NCI-H2196 (cell line): Measurements from ENCODE around the gene ZACN.
"Not testable (repeated sequence)": the region's sequence is repeated elsewhere in the genome, so short reads cannot be mapped to it uniquely, and the experiment has no call there.

Source experiments
- DNase-seq: peaks from one replicate; lab custom pipeline; 2025; ENCODE audit not compliant: unreplicated experiment; lab: John Stamatoyannopoulos, UW

The ZACN gene

GRCh38 chr17:76053246-76054111 is 25.5 kb upstream of the ZACN start:
- no peak for DNase-seq

- DNase-seq, result no peak
These were observed 24.9 kb upstream of the ZACN start for GRCh38 chr17:76054112-76054476.

- DNase-seq, result no peak
These were observed 22.1 kb upstream of the ZACN start for GRCh38 chr17:76056882-76057281.

DNA sequence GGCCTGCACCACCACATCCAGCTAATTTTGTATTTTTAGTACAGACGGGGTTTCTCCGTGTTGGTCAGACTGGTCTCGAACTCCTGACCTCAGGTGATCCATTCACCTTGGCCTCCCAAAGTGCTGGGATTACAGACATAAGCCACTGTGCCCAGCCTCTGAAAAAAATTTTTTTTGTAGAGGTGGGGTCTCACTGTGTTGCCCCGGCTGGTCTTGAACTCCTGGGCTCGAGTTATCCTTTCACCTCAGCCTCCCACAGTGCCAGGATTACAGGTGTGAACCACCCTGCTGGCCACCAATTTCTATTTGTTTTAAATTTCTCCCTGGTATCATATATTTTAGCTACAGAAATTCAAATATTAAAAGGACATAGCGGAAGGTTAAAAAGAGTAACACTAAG is 20.7 kb upstream of the ZACN start:
- not testable (repeated sequence) for DNase-seq

DNA sequence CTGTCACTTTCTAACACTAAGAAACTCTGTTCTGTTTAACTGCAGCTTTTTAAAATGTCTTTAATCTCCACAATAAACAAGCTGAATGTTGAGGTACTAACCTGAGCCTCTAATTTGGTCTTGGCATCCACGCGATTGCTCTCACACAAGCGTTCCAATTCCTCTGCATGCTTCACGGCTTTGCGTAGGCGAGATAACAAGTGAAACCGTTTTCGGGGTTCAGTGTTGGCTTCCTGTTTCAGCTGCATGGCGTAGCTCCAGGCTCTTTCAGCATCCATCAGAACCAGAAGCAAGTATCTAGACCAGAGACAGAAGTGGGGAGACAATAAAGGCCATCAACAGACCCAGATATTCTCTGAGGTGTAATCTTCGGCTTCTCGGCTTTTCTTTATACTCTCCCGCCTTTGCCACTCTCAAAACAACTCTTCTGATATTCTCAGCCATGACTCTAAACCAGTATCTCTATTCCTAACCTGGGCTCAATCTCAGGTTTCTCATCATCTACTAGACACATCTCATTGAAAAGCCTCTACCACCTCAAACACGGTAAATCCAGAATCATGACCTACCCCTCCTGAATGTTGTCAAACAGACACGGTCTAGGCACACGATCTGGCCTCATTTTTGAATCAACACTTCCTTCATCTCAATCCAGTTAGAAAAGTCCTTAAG is 15.0 kb upstream of the ZACN start:
- DNase-seq, result no peak

DNA sequence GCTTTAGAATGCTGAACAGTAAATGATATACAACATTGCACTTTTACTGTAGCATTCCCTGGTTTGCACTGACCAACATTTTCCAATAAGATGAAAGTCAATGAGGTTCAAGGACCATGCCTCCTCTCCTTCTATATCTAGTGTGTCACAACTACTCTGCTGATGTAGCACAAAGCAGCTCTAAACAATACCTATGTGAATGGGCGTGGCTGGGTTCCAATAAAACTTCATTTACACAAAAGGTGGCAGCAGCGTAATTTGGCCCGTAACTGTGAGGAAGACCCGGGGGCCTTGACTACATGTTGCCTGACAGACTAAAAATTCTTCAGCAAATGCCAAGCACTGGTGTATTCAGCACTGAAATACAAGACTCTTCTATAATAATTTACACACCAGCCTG is 13.2 kb upstream of the ZACN start:
- no peak for DNase-seq

- DNase-seq, result no peak
These were observed 7.3 kb upstream of the ZACN start for GRCh38 chr17:76071531-76072147.

- DNase-seq, result peak; percentile 94
These were observed 6.7 kb upstream of the ZACN start, which contains the start of gene SRP68 for GRCh38 chr17:76072148-76072858. SRP68 (minus strand) TSS chr17:76072517; CDS start chr17:76072491, 26 bp downstream.

- no peak for DNase-seq
These were observed 4.3 kb upstream of the ZACN start, which contains the start of gene GALR2 for GRCh38 chr17:76074390-76075363. GALR2 (plus strand) TSS chr17:76074781; CDS start chr17:76074884, 103 bp downstream.

DNA sequence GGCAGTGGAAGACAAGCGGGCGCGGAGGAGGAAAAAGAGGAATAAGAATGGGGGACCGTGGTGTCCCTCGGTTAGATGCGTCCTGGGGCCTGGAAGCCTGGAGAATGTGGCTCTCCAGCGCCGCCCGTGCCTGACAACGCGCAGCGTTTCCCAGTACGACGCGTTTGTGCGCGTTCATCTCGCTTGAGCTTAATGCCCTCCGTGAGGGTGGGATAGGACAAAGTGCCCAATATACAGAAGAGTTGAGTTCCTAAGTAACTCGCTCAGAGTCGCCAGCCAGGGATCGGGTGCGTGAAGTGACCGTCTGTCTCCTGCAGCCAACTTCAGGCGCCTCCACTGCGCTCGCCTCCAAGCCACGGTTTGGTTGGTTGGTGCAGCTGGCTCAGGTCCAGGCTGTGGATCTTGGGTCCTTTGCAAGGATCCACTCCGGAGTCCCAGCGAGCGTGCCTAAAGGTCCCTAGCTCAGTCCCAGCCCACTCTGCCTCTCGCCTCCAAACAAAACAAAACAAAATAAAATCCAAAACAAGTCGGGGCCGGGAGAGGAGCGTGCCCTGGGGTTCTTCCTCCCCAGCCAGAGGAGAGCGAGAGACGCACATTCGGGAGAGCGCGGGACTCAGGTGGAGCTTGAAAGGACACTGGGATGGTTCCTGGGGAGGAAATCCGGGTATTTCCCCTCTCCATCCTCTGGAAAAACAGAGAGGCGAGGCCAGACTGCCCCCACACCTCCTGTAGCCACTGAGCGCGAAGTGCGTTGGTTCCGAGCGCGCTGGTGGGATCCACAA is 3.4 kb upstream of the ZACN start:
- no peak for DNase-seq

- no peak for DNase-seq
These were observed 2.7 kb upstream of the ZACN start for GRCh38 chr17:76076146-76076764.

GRCh38 chr17:76076765-76077583 is 2.0 kb upstream of the ZACN start:
- DNase-seq, result no peak

GRCh38 chr17:76077584-76078110 is 1.3 kb upstream of the ZACN start:
- peak; percentile 77 for DNase-seq

DNA sequence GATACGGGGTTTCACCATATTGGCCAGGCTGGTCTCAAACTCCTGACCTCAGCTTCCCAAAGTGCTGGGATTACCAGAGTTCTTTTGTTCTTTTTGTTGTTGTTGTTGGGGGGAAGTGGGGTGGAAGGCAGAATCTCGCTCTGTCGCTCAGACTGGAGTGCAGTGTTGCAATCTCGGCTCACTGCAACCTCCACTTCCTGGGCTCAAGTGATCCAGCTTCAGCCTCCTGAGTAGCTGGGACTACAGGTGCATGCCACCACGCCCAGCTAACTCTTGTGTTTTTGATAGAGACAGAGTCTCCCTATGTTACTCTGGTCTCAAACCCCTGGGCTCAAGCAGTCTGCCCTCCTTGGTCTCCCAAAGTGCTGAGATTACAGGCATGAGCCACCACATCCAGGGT is 612 bp upstream of the ZACN start:
- not testable (repeated sequence) for DNase-seq

DNA sequence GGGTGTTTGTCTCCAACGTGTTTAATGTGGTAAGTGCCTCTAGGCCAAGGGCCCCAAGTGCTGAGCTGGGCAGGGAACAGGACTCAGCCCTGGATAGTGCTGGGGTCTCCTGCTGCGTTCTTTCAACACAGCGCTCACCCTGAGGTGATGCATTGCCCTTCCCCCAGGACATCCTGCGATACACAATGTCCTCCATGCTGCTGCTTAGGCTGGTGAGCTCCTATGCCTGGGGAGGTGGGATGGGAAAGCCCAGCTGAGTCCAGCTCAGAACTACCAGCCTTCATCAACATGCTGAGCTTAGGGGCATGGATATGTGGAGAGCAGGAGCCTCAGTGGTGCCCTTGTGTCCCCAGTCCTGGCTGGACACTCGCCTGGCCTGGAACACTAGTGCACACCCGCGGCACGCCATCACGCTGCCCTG is 563 bp downstream of the ZACN start:
- no peak for DNase-seq

GRCh38 chr17:76079956-76080767 is 1.2 kb downstream of the ZACN start:
- no peak for DNase-seq

GRCh38 chr17:76080768-76081287 is 1.8 kb downstream of the ZACN start:
- no peak for DNase-seq
